ENCODE measurements around the gene LRRC7.

DNA sequence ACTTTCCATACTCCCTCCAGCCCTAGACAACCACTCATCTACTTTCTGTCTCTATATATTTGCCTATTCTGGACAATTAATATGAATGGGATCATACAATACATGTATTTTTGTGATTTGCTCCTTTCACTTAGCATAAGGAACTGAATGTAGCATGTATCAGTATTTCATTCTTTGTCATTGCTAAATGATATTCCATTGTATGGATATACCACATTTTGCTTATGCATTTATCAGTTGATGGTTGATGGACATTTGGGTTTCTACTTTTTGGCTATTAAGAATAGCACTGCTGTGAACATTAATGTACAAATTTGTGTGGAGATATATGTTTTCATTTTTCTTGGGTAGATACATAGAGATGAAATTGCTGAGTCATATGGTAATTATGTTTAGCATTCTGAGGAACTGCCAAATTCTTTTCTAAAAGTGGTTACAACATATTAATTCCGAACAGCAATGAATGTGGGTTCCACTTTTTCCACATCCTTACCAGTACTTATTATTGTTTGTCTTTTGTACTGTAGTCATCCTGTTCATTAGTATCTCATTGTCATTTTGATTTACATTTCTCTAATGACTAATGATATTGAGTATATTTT is 516.7 kb downstream of the LRRC7 start:
- TF ChIP-seq CTCF (IDR thresholded peaks at IDR 0.05; ENCODE audit: borderline replicate concordance, extremely low read depth, low read length, poor library complexity, severe bottlenecking) (no peak), EZH2 (IDR thresholded peaks at IDR 0.05; ENCODE audit: borderline replicate concordance, low read depth, low read length, severe bottlenecking) (no peak)

Data from DND-41 (cell line).